T47D (cell line): ENCODE measurements around the gene PFDN4.

Experiments
- DNase-seq, 2 experiments: peaks; one replicate each; pipeline versions ENCODE4 v3.0.0 to v3.0.0-alpha.2; 2011 to 2012; ENCODE audit warnings: low read depth in 1 of 2, low spot score in 1 of 2
- JUND ChIP-seq: IDR thresholded peaks from 2 replicates; pipeline ENCODE4 v1.6.1; 2012; ENCODE audit warnings: low read depth
- in situ Hi-C: cut with HindIII; loops from 2 replicates; pipeline ENCODE4 v1.10.0; 2016; ENCODE audit warnings: low sequenced_read_pairs, low pct_unique_long_range_greater_than_20kb

PFDN4 gene

GRCh38 chr20:54167909-54168872 is 39.7 kb upstream of the PFDN4 start:
- DNase-seq: no peak
- TF ChIP-seq JUND: no peak
- in situ Hi-C loops: no loop called here

- TF ChIP-seq JUND: no peak
- in situ Hi-C loops: no loop called here
- DNase-seq: no peak
Observed at GRCh38 chr20:54168961-54169862, 38.7 kb upstream of the PFDN4 start.

GRCh38 chr20:54170026-54170471 is 37.8 kb upstream of the PFDN4 start:
- in situ Hi-C loops: no loop called here
- TF ChIP-seq JUND: no peak
- DNase-seq: no peak

GRCh38 chr20:54170963-54171362 is 36.9 kb upstream of the PFDN4 start:
- no peak for DNase-seq
- in situ Hi-C loops: no loop called here
- no peak for TF ChIP-seq JUND

GRCh38 chr20:54172532-54172855 is 35.4 kb upstream of the PFDN4 start:
- DNase-seq: no peak
- in situ Hi-C loops: no loop called here
- no peak for TF ChIP-seq JUND

GRCh38 chr20:54172856-54173652 is 34.8 kb upstream of the PFDN4 start:
- DNase-seq: no peak
- in situ Hi-C loops: no loop called here
- no peak for TF ChIP-seq JUND

GRCh38 chr20:54173653-54174456 is 34.0 kb upstream of the PFDN4 start, which contains the start of gene CYP24A1:
Gene CYP24A1 (minus strand): TSS chr20:54173986. CDS start chr20:54173579, 407 bp downstream.
- TF ChIP-seq JUND: no peak
- in situ Hi-C loops: no loop called here
- peak in 1 of 2 experiments; percentile 51 for DNase-seq

GRCh38 chr20:54174457-54175175 is 33.3 kb upstream of the PFDN4 start:
- DNase-seq: no peak
- in situ Hi-C loops: no loop called here
- no peak for TF ChIP-seq JUND

GRCh38 chr20:54176610-54177009 is 31.3 kb upstream of the PFDN4 start:
- no peak for TF ChIP-seq JUND
- no peak for DNase-seq
- in situ Hi-C loops: no loop called here

GRCh38 chr20:54177378-54177777 is 30.5 kb upstream of the PFDN4 start:
- no peak for TF ChIP-seq JUND
- in situ Hi-C loops: no loop called here
- no peak for DNase-seq

- in situ Hi-C loops: no loop called here
- DNase-seq: no peak
- TF ChIP-seq JUND: no peak
Observed at GRCh38 chr20:54178256-54178655, 29.6 kb upstream of the PFDN4 start.
